C1 segment of cervical spinal cord (tissue), 14 donors: ENCODE measurements around the gene NME3.

Experiments
- DNase-seq, 14 donors: peaks; one replicate each; lab custom pipeline; 2025; lab: John Stamatoyannopoulos, UW

Gene NME3

GRCh38 chr16:1793578-1794220, 22.4 kb upstream of the NME3 start, which contains the start of gene IGFALS:
IGFALS (minus strand) TSS chr16:1793705; CDS start chr16:1793652, 53 bp downstream.
- no peak for DNase-seq

GRCh38 chr16:1792836-1793577, 21.7 kb upstream of the NME3 start:
- no peak for DNase-seq

- no peak for DNase-seq
These were observed 20.8 kb upstream of the NME3 start for GRCh38 chr16:1791943-1792812.

- DNase-seq: no peak
These were observed 20.1 kb upstream of the NME3 start for GRCh38 chr16:1791256-1791942.

- DNase-seq: peak in 1 of 14 donors; percentile 52
These were observed 19.4 kb upstream of the NME3 start for GRCh38 chr16:1790611-1791255.

- no peak for DNase-seq
These were observed 18.9 kb upstream of the NME3 start for GRCh38 chr16:1790261-1790610.

GRCh38 chr16:1789643-1790045, 18.3 kb upstream of the NME3 start:
- no peak for DNase-seq

GRCh38 chr16:1788708-1789100, 17.4 kb upstream of the NME3 start:
- DNase-seq: no peak

- no peak for DNase-seq
These were observed 16.9 kb upstream of the NME3 start for GRCh38 chr16:1788095-1788707.

GRCh38 chr16:1787322-1788094, 16.2 kb upstream of the NME3 start:
- DNase-seq: no peak

GRCh38 chr16:1787056-1787321, 15.6 kb upstream of the NME3 start:
- DNase-seq: no peak

- no peak for DNase-seq
These were observed 15.1 kb upstream of the NME3 start for GRCh38 chr16:1786242-1787055.

- no peak for DNase-seq
These were observed 14.5 kb upstream of the NME3 start for GRCh38 chr16:1785846-1786170.

GRCh38 chr16:1784977-1785845, 13.9 kb upstream of the NME3 start:
- no peak for DNase-seq

- peak; percentile 93 to 100 (median 100) for DNase-seq
These were observed 11.3 kb upstream of the NME3 start, which contains the start of the genes NUBP2 and SPSB3 for GRCh38 chr16:1782408-1783264. NUBP2 (plus strand) TSS chr16:1782960; CDS start chr16:1783021, 61 bp downstream. SPSB3 (minus strand) TSS chr16:1782571; CDS start chr16:1781483, 1,088 bp downstream.

- DNase-seq: no peak
These were observed 10.5 kb upstream of the NME3 start for GRCh38 chr16:1781758-1782407.

GRCh38 chr16:1781254-1781653, 9.9 kb upstream of the NME3 start:
- DNase-seq: no peak
